GM21526 (cell line): ENCODE results near the gene DPF3.

ENCODE experiments used
- ATAC-seq: cut with Tn5 transposase; IDR thresholded peaks from one replicate; pipeline ENCODE4 v1.9.1; 2021; ENCODE audit warnings: moderate library complexity; ENCODE audit not compliant: unreplicated experiment, low FRiP score

The DPF3 gene

DNA sequence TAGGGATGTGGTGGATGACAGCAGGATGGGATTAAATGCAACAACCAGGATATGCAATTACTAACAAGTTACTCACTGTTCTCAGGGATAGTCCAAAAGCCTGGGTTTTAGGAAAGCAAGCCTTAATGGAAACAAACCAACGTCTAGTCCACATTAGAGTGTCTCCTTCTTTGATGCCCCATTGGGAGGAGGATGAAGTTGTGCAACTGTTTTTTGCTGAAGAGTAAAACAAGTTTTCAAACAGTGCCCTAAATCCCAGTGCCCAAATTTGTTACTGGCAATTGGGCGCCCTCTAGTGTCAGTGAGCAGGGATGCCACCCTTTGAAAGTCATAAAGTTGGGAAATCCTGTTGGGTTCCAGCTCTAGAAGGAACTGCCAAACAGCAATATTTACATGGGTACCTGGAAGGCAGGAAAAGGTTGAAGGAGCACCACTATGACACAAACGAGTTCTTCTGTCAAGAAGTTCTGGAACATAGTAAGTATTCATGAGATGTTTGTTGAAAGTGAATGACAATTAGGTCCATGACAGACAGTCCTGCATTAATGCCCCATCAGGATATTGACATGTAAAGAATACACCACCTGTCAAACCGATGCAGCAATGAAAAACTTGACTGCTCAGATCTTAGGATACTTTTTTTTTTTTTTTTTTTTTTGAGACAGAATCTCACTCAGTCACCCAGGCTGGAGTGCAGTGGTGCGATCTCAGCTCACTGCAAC lies 11.1 kb upstream of the DPF3 start:
- no peak for ATAC-seq

- ATAC-seq = no peak
These were observed 10.3 kb upstream of the DPF3 start for GRCh38 chr14:72904218-72904617.

GRCh38 chr14:72903716-72904115 lies 9.8 kb upstream of the DPF3 start:
- no peak for ATAC-seq

DNA sequence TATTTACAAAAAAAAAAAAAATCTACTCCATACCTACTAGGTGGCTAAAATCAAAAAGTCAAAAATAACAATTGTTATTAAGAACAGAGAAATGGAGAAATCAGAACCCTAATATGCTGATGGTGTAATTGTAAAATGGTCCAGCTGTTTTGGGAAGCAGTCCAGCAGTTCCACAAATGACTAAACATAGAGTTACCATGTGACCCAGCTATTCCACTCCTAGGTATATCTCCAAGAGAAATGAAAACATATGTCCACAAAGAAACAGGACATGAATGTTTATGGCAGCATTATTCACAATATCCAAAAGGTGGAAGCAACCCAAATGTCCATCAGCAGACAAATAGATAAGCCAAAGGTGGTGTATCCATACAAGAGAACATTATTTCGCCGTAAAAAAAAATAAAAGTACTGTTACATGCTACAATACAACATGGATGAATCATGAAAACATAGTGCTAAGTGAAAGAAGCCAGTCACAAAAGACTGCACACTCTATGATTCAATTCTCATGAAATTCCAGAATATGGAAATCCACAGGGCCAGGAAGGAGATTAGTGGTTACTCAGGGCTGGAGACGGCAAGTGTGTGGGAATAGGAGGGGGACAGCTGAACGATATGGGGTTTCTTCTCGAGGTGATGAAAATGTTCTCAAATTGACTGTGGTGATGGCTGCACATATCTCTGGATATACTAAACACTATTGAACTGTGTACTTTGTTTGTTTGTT lies 9.1 kb upstream of the DPF3 start:
- no peak for ATAC-seq

DNA sequence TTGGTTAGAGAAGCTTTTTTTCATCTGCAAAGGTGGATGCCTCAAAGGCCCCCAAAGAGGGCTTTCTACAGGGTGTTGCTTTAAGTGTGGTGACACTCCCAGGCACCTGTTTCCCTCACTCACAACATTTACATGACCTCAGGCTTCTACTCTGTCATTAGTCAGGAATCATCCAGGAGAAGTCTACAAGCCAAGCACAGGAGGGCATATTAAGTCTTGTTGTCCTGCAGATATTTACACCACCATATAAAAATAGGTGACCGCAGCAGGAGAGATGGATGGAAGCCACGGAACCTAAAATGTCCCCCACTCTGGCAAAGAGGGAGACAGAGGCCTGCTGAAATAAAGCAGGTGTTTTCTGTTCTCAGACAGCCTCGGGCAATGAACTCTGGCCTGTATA lies 7.5 kb upstream of the DPF3 start:
- ATAC-seq = no peak

DNA sequence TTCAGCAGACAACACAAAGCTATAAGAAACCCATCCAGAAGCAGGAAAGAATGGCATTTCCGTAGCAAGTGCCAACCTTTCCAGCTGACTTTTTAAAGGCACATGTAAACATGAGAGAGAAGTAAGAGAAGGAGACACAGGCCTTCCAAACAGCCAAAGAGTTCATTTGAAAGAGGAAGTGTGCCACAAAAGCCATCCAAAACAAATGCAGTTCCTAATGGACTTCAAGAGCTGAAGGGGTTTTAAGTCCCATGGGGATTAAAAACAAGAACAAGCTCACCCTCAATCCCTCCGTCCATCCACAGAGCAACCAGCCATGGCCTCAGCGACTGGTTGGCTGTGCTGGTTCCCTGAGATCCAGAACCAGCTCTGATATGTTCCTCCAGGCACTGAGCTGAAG lies 4.5 kb upstream of the DPF3 start:
- ATAC-seq = no peak

DNA sequence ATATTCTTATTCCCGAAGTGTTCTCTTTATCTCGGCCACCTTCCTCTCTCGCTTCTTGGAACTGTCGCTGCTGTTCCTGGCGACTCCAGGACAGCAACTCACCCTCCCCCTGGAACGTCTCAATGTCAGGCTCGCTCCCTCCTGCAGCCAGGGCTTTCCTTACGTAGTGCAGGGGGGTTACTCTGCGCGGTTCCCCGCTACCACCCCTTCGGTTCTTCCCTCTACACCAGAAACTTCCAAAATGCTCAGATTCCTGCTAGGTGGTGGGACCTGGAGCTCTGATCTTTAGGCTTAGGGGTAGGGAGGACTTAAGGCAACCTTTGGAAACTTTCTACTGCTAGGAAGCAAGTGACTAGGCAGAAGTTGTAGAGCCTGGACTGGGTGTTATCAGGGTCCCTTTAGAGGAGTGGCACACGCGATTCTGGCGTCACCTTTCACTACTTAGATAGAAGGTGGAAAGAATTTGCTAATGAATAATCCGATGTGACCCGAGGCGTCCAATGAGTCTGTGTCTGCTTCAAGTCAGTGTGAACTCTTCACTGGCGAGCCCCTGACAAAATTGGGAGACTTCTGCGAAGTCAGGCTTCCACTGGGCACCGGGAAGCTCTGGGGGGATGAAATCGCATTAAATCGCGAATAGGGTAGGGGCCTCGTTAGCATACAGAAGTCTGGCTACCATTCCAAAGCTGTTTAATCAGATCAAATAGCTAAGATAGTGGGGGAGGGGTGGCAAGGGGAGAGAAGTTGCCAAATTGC lies 900 bp upstream of the DPF3 start:
- no peak for ATAC-seq

- no peak for ATAC-seq
These were observed 372 bp upstream of the DPF3 start for GRCh38 chr14:72894323-72894622.

GRCh38 chr14:72892879-72893635 lies 844 bp downstream of the DPF3 start:
- ATAC-seq = no peak

DNA sequence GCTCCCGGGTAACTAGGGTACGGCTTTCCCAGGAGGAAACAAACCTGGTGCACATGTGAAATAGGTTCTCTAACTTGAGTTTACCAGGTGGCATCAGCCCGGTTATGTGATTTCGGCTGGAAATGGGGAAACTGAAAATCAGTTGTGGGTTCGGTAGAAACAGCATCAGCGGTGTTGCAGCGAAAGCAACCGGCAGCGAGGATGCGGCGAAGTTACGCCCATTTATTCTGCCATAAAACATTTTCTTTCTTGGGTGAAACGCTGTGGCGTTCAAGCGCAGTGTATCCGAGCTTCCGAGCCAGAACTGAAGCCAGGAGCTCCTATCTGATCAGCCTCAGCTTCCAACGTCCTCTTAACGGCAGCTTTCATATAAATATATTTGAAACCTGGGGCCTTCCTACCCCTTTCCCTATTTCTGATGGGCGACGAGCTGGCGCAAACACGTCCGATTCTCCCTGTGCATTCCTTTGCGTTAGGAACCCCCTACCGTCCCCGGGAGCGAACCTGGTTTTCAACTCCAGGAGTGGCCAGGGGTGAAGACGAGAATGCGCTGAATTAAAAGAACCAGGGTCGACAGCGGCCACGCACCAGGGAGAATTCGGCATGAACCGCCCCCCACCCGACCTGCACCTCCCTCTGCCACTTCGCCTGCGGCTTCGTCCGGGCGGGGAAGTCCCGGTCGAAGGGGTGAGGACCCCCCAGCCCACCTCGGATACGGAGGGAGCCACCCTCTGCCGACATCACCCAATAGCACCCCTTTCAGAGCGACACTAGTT lies 1.6 kb downstream of the DPF3 start:
- ATAC-seq = no peak

- no peak for ATAC-seq
These were observed 2.2 kb downstream of the DPF3 start for GRCh38 chr14:72891666-72892102.

DNA sequence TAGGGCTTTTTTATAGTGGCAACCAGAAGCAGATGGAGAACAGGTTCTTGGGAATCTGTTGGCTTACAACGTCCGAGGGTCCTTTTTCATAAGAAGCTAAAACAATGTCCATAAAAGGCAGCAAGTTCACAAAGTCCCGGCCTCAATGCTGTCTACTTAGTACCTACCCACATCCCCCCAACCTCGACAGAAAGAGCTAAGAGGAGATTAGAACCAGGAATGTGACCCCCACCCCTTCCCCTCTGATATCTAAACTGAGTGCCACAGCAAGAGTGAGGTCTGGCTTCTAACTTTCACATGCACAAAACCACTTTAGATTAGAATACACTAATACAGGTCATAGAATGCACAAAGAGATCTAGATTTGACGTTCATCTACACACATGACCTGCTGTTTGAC lies 4.5 kb downstream of the DPF3 start:
- ATAC-seq = no peak

GRCh38 chr14:72888636-72889201 lies 5.2 kb downstream of the DPF3 start:
- no peak for ATAC-seq

DNA sequence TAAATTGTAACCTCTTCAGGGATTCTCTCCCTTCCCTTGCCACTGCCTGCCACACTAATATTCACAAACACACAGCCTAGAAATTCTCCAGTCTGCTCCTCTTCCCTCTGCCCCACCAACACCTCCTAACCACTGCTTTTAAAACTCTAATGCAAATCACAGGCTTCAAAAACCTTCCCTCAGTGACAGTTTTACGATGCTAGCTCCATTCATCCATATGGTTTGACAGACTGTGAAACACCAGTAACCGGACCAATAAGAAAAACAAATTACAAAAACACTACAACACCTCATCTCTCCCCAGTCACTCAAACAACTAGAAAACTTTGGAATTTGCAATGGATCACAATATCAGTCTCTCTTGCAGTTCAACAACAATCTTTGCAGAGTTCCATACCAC lies 5.7 kb downstream of the DPF3 start:
- ATAC-seq = no peak

- ATAC-seq = no peak
These were observed 6.4 kb downstream of the DPF3 start for GRCh38 chr14:72887514-72887913.

- ATAC-seq = no peak
These were observed 9.5 kb downstream of the DPF3 start for GRCh38 chr14:72884386-72884785.

DNA sequence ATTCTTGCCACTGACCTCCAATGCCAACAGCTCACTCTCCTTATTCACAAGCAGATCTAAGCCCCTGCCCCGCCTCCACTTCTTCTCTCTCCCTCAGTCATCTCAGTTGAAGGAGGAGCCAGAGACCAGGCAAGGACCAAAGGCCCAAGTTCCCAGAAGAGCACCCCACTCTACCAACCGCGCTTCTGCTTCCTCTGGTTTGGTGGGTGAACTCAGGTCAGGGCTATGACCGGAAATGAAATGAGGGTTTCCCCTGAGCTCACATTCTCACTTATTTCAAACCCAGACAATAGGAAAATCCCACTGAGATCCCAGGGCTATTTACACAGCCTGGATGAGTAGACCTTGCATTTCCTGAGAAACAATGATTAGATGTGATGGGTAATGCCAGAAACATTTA lies 9.9 kb downstream of the DPF3 start:
- no peak for ATAC-seq

- ATAC-seq = no peak
These were observed 10.8 kb downstream of the DPF3 start for GRCh38 chr14:72883109-72883508.

- ATAC-seq = no peak
These were observed 11.4 kb downstream of the DPF3 start for GRCh38 chr14:72882463-72882862.

DNA sequence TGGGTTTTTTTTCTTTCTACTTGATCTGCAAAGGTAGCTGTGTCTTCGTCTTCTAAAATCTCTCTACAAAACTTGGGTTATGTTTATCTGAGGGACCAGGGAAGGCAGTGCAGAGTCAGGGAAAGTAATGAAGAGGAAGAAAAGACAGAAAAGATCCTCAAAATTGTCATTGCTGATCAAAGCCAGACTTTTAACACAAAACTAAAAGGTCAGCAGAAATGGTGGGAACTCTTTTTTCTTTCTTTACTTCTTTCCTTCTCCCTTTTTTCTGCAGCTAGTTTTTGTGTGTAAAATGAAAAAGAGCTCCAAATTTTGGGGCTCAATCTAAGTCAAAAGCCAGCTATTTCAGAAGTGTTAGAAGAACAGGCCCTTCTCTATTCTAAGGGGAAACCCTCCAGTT lies 11.9 kb downstream of the DPF3 start:
- no peak for ATAC-seq
